IMR-90 (cell line): ENCODE data around the gene PREP. TPM values are rescaled to one million over a fixed set of nuclear protein-coding genes. Genes with fewer than 3 reads are reported as not detected.
A peak's percentile ranks its signal among the peaks of the same experiment; 100 is the strongest.

Experiments used
- ATAC-seq: fragments of 200-7000 bp; cut with Tn5 transposase; 2 replicates; pipeline ENCODE4 v1.9.1; 2020; ENCODE audit warnings: low read depth, mild to moderate bottlenecking, moderate library complexity
- BruUV-seq: library from RNA; stranded (reverse); fragments of 400-500 nt; replicated peaks from 2 replicates; lab custom pipeline; 2021; lab: Mats Ljungman, UMichigan
- CTCF ChIA-PET: fragments of 300-600 bp; formaldehyde crosslinking; extraction: SDS; loops from one replicate; lab custom pipeline; 2021; ENCODE audit warnings: antibody characterized with exemption; lab: Yijun Ruan, JAX
- POLR2A ChIA-PET: fragments of 300-600 bp; sonication (Branson Sonifier 250); formaldehyde crosslinking; loops from one replicate; lab custom pipeline; 2022; ENCODE audit warnings: antibody characterized with exemption; ENCODE audit not compliant: unreplicated experiment; lab: Charles Lee
- DNase-seq: peaks from one replicate; pipeline ENCODE4 v3.0.0; 2013
- H2AFZ ChIP-seq: replicated peaks from 2 replicates; pipeline ENCODE3; 2013; ENCODE audit warnings: low read length, mild to moderate bottlenecking; ENCODE audit not compliant: poor library complexity
- H2AK5ac ChIP-seq: 2 replicates; pipeline ENCODE4 v1.6.1; 2013; ENCODE audit warnings: low read depth, low read length, inconsistent platforms
- H2AK9ac ChIP-seq: replicated peaks from 2 replicates; pipeline ENCODE3; 2013; ENCODE audit warnings: mild to moderate bottlenecking, low read depth, low read length, moderate library complexity; ENCODE audit not compliant: poor library complexity
- H2BK120ac ChIP-seq: 2 replicates; pipeline ENCODE4 v1.6.1; 2013; ENCODE audit warnings: low read depth, low read length, inconsistent platforms
- H2BK15ac ChIP-seq: 3 replicates; pipeline ENCODE4 v1.6.1; 2013; ENCODE audit warnings: low read depth, low read length, inconsistent platforms
- H2BK20ac ChIP-seq: 2 replicates; pipeline ENCODE4 v1.6.1; 2013; ENCODE audit warnings: low read depth, mild to moderate bottlenecking, inconsistent platforms, low read length, moderate library complexity
- H2BK5ac ChIP-seq: 2 replicates; pipeline ENCODE4 v1.6.1; 2013; ENCODE audit warnings: mild to moderate bottlenecking, low read depth, low read length, inconsistent platforms; ENCODE audit not compliant: poor library complexity, severe bottlenecking
- H3K14ac ChIP-seq: replicated peaks from 2 replicates; pipeline ENCODE4 v1.6.1; 2013; ENCODE audit warnings: low read depth, low read length, inconsistent platforms
- H3K18ac ChIP-seq: 2 replicates; pipeline ENCODE4 v1.6.1; 2013; ENCODE audit warnings: low read depth, low read length, control low read depth
- H3K23ac ChIP-seq: 2 replicates; pipeline ENCODE4 v1.6.1; 2013; ENCODE audit warnings: low read depth, low read length, inconsistent platforms
- H3K27ac ChIP-seq: 2 replicates; pipeline ENCODE4 v1.5.1; 2013; ENCODE audit warnings: mild to moderate bottlenecking, control low read depth, low read length; ENCODE audit not compliant: insufficient read depth
- H3K27me3 ChIP-seq: 2 replicates; pipeline ENCODE4 v1.6.1; 2013; ENCODE audit warnings: low read length; ENCODE audit not compliant: control insufficient read depth, insufficient read depth
- H3K36me3 ChIP-seq: 2 replicates; pipeline ENCODE4 v1.6.1; 2013; ENCODE audit warnings: low read length, mixed read lengths; ENCODE audit not compliant: control insufficient read depth, insufficient read depth
- H3K4ac ChIP-seq: 2 replicates; pipeline ENCODE4 v1.6.1; 2013; ENCODE audit warnings: low read depth, low read length, inconsistent platforms
- H3K4me1 ChIP-seq: 2 replicates; pipeline ENCODE4 v1.6.1; 2013; ENCODE audit warnings: low read length, mixed read lengths; ENCODE audit not compliant: control insufficient read depth, insufficient read depth
- H3K4me2 ChIP-seq: 2 replicates; pipeline ENCODE4 v1.6.1; 2013; ENCODE audit warnings: low read depth, mild to moderate bottlenecking, control low read depth, low read length, moderate library complexity
- H3K4me3 ChIP-seq: 2 replicates; pipeline ENCODE4 v1.5.1; 2013; ENCODE audit warnings: low read depth, mild to moderate bottlenecking, control low read depth, low read length, moderate library complexity; ENCODE audit not compliant: insufficient read depth
- H3K56ac ChIP-seq: 2 replicates; pipeline ENCODE4 v1.6.1; 2013; ENCODE audit warnings: low read length, inconsistent platforms; ENCODE audit not compliant: insufficient read depth; ENCODE audit errors: extremely low read depth
- H3K79me1 ChIP-seq, 2 experiments: 2 replicates each; pipeline ENCODE4 v1.6.1; 2013; ENCODE audit warnings: low read length in 2 of 2, inconsistent platforms in 1 of 2, low read depth in 1 of 2
- H3K9ac ChIP-seq: 2 replicates; pipeline ENCODE4 v1.6.1; 2013; ENCODE audit warnings: low read depth, low read length, control low read depth
- H3K9me1 ChIP-seq: 2 replicates; pipeline ENCODE4 v1.6.1; 2013; ENCODE audit warnings: low read length, inconsistent platforms; ENCODE audit not compliant: insufficient read depth
- H3K9me3 ChIP-seq: 2 replicates; pipeline ENCODE4 v1.6.1; 2013; ENCODE audit warnings: low read length; ENCODE audit not compliant: control insufficient read depth, insufficient read depth
- H4K20me1 ChIP-seq: 2 replicates; pipeline ENCODE4 v1.6.1; 2013; ENCODE audit warnings: low read length, inconsistent platforms; ENCODE audit not compliant: insufficient read depth
- H4K5ac ChIP-seq: 2 replicates; pipeline ENCODE4 v1.6.1; 2013; ENCODE audit warnings: mild to moderate bottlenecking, low read depth, low read length, control low read depth
- H4K8ac ChIP-seq, 2 experiments: 2 replicates each; pipeline ENCODE4 v1.6.1; 2013; ENCODE audit warnings: low read depth in 2 of 2, low read length in 2 of 2, control low read depth in 1 of 2, inconsistent platforms in 1 of 2
- H4K91ac ChIP-seq: 2 replicates; pipeline ENCODE4 v1.6.1; 2013; ENCODE audit warnings: low read depth, low read length, inconsistent platforms; ENCODE audit not compliant: insufficient read depth
- BHLHE40 ChIP-seq: fragments of 150-350 bp; IDR thresholded peaks from 2 replicates; pipeline ENCODE4 v1.6.1; 2016; ENCODE audit warnings: mild to moderate bottlenecking, low read depth, low read length
- CEBPB ChIP-seq: IDR thresholded peaks from 2 replicates; pipeline ENCODE4 v1.6.1; 2012; ENCODE audit warnings: low read depth, low read length, improper control_type of control experiment
- CHD1 ChIP-seq: IDR thresholded peaks from 2 replicates; pipeline ENCODE4 v1.6.1; 2012; ENCODE audit warnings: low read depth, low read length, improper control_type of control experiment
- FOS ChIP-seq: fragments of 150-350 bp; IDR thresholded peaks from 2 replicates; pipeline ENCODE4 v1.6.1; 2016; ENCODE audit warnings: low read depth, low read length
- MAFK ChIP-seq: IDR thresholded peaks from 2 replicates; pipeline ENCODE4 v1.6.1; 2012; ENCODE audit warnings: low read depth, low read length, improper control_type of control experiment
- MAZ ChIP-seq: IDR thresholded peaks from 2 replicates; pipeline ENCODE4 v1.6.1; 2012; ENCODE audit warnings: low read depth, mild to moderate bottlenecking, low read length, improper control_type of control experiment, moderate library complexity, borderline replicate concordance
- MXI1 ChIP-seq: IDR thresholded peaks from 2 replicates; pipeline ENCODE4 v1.6.1; 2012; ENCODE audit warnings: low read depth, mild to moderate bottlenecking, low read length, moderate library complexity, borderline replicate concordance
- NFE2L2 ChIP-seq: fragments of 150-350 bp; IDR thresholded peaks from 2 replicates; pipeline ENCODE4 v1.6.1; 2016; ENCODE audit warnings: low read depth, mild to moderate bottlenecking, low read length
- POLR2A ChIP-seq: IDR thresholded peaks from 2 replicates; pipeline ENCODE4 v1.6.1; 2012; ENCODE audit warnings: mild to moderate bottlenecking, low read depth, low read length
- RAD21 ChIP-seq: IDR thresholded peaks from 2 replicates; pipeline ENCODE4 v1.6.1; 2012; ENCODE audit warnings: low read length, improper control_type of control experiment
- RCOR1 ChIP-seq: IDR thresholded peaks from 2 replicates; pipeline ENCODE4 v1.6.1; 2012; ENCODE audit warnings: mild to moderate bottlenecking, low read length, improper control_type of control experiment; ENCODE audit not compliant: insufficient replicate concordance
- RFX5 ChIP-seq: IDR thresholded peaks from 2 replicates; pipeline ENCODE4 v1.8.0; 2012; ENCODE audit warnings: low read depth, mild to moderate bottlenecking, low read length, moderate library complexity
- SMC3 ChIP-seq: fragments of 150-350 bp; IDR thresholded peaks from 2 replicates; pipeline ENCODE4 v1.6.1; 2016; ENCODE audit warnings: low read depth, mild to moderate bottlenecking, antibody characterized with exemption, low read length, moderate library complexity
- WGBS, 2 experiments: methylation state at CpG; one replicate each; pipeline versions ENCODE4 v1.1.5 to v1.1.7; 2013; ENCODE audit warnings: missing lambda C conversion rate in 2 of 2; ENCODE audit not compliant: insufficient read length in 1 of 2; ENCODE audit errors: extremely low coverage in 2 of 2; 5-methylcytosine and 5-hydroxymethylcytosine counted together
- dilution Hi-C: fragments of 300-500 bp; cut with HindIII; formaldehyde crosslinking; loops from one replicate; pipeline ENCODE4 v1.14.3; 2018; ENCODE audit warnings: low sequenced_read_pairs; ENCODE audit not compliant: unreplicated experiment
- in situ Hi-C: fragments of 300-500 bp; cut with MboI; formaldehyde crosslinking; loops from 3 replicates; pipeline ENCODE4 v1.14.3; 2019; ENCODE audit warnings: low sequenced_read_pairs, inconsistent platforms, mixed read lengths
- intact Hi-C: fragments of 100-400 bp; cut with micrococcal nuclease; formaldehyde crosslinking; loops from 2 replicates; pipeline ENCODE4 v1.10.0; 2022
- polyA plus RNA-seq, 3 experiments: library from polyadenylated mRNA; depleted of rRNA; stranded (reverse); fragments of >200 nt; gene quantifications; 2 replicates each; pipeline ENCODE4 v1.2.3, GENCODE V29; 2012; ENCODE audit warnings: low replicate concordance in 1 of 3
- total RNA-seq: library from RNA; depleted of rRNA; stranded (reverse); fragments of >200 nt; gene quantifications from 2 replicates; pipeline ENCODE4 v1.2.3, GENCODE V29; 2012
- TF ChIP-seq, protein P1 (sequence below): fragments of 150-350 bp; IDR thresholded peaks from 2 replicates; pipeline ENCODE4 v1.6.1; 2017; ENCODE audit warnings: mild to moderate bottlenecking, antibody characterized with exemption, low read length, low read depth
- TF ChIP-seq, protein P2 (sequence below): fragments of 150-350 bp; IDR thresholded peaks from 2 replicates; pipeline ENCODE4 v1.6.1; 2016; ENCODE audit warnings: low read depth, mild to moderate bottlenecking, low read length, moderate library complexity, borderline replicate concordance
- TF ChIP-seq, protein P3 (sequence below): conservative IDR thresholded peaks from 2 replicates; pipeline ENCODE4 v1.5.1; 2012; ENCODE audit warnings: mild to moderate bottlenecking, low read depth, low read length, improper control_type of control experiment

The PREP gene
- total and polyA plus RNA-seq, 2 of the 4 experiments (the other 2 are of a cell fraction): 21.0 to 25.7 TPM

DNA sequence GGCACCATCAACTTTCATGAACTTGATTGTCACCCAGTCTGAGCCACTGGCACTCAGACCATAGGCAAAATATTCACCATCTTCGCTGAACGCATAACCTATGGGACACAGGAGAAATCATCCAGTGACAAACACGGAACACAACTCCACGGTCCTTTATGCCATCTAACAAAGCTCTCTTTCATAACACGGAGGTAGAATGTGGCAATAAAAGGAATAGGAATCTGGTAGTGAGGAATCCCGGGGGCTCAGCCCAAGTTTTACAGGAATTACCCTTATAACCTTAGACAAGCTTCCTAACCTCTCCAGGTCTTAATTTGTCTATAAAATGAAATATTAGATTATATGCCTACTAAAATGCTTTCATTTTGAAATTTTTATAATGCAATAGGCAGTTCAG is 29.4 kb downstream of the PREP start:
- no peak overlapping the region for H4K91ac ChIP-seq
- ChIA-PET CTCF (interaction anchor here (0.8 to 1.5 kb wide), 2 partner anchors 12 to 286 kb away, joined by 3 to 4 read pairs; no protein-coding TSS in a partner anchor), POLR2A (no interaction called here)
- no peak overlapping the region for H4K5ac ChIP-seq
- no peak overlapping the region for H2BK5ac ChIP-seq
- H3K9me3 ChIP-seq: no peaks in the 10 kb centered on the region
- no peak overlapping the region for H4K8ac ChIP-seq
- no peak overlapping the region for H3K18ac ChIP-seq
- in situ Hi-C loops: no loop called here
- H3K4ac ChIP-seq: no peak overlapping the region
- no peak for ATAC-seq
- H3K27ac ChIP-seq: no peak overlapping the region
- no peak overlapping the region; the same call in 1 of the 2 replicates for H2BK120ac ChIP-seq
- no peak overlapping the region for H3K56ac ChIP-seq
- no peak overlapping the region for H3K23ac ChIP-seq
- no peak overlapping the region for H3K14ac ChIP-seq
- no peaks in the 10 kb centered on the region for H4K20me1 ChIP-seq
- no peak overlapping the region for H2BK15ac ChIP-seq
- H3K4me1 ChIP-seq: no peaks in the 10 kb centered on the region
- H2AFZ ChIP-seq: no peak overlapping the region
- no peak overlapping the region for H2AK5ac ChIP-seq
- dilution Hi-C loops: no loop called here
- peaks cover 21% of the 10 kb centered on the region for H3K36me3 ChIP-seq
- BruUV-seq: no TSS peak
- no peak overlapping the region for H3K9ac ChIP-seq
- TF ChIP-seq CEBPB (no peak), RAD21 (no peak), MAZ (no peak), MXI1 (no peak), SMC3 (no peak), NFE2L2 (no peak), FOS (no peak), RFX5 (no peak), MAFK (no peak), POLR2A (no peak), RCOR1 (no peak), BHLHE40 (no peak), CHD1 (no peak)
- TF ChIP-seq, protein P1, sequence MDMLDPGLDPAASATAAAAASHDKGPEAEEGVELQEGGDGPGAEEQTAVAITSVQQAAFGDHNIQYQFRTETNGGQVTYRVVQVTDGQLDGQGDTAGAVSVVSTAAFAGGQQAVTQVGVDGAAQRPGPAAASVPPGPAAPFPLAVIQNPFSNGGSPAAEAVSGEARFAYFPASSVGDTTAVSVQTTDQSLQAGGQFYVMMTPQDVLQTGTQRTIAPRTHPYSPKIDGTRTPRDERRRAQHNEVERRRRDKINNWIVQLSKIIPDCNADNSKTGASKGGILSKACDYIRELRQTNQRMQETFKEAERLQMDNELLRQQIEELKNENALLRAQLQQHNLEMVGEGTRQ: no peak
- TF ChIP-seq, protein P2, sequence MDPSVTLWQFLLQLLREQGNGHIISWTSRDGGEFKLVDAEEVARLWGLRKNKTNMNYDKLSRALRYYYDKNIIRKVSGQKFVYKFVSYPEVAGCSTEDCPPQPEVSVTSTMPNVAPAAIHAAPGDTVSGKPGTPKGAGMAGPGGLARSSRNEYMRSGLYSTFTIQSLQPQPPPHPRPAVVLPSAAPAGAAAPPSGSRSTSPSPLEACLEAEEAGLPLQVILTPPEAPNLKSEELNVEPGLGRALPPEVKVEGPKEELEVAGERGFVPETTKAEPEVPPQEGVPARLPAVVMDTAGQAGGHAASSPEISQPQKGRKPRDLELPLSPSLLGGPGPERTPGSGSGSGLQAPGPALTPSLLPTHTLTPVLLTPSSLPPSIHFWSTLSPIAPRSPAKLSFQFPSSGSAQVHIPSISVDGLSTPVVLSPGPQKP: no peak
- TF ChIP-seq, protein P3, sequence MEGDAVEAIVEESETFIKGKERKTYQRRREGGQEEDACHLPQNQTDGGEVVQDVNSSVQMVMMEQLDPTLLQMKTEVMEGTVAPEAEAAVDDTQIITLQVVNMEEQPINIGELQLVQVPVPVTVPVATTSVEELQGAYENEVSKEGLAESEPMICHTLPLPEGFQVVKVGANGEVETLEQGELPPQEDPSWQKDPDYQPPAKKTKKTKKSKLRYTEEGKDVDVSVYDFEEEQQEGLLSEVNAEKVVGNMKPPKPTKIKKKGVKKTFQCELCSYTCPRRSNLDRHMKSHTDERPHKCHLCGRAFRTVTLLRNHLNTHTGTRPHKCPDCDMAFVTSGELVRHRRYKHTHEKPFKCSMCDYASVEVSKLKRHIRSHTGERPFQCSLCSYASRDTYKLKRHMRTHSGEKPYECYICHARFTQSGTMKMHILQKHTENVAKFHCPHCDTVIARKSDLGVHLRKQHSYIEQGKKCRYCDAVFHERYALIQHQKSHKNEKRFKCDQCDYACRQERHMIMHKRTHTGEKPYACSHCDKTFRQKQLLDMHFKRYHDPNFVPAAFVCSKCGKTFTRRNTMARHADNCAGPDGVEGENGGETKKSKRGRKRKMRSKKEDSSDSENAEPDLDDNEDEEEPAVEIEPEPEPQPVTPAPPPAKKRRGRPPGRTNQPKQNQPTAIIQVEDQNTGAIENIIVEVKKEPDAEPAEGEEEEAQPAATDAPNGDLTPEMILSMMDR: no peak
- no peak for DNase-seq
- H2AK9ac ChIP-seq: peak overlapping the region; percentile 51
- WGBS, 2 experiments: no CpG with 5 or more reads among the region's 6 CpGs
- no peaks in the 10 kb centered on the region for H3K27me3 ChIP-seq
- H3K4me3 ChIP-seq: no peak overlapping the region
- 0 out of 2 replicates have a peak overlapping the region, but pooled peaks have one; percentile 42 for H2BK20ac ChIP-seq
- H3K9me1 ChIP-seq: peaks cover 3% of the 10 kb centered on the region; the same call in 1 of the 2 replicates
- H3K4me2 ChIP-seq: no peak overlapping the region
- peaks cover 7 to 14% of the 10 kb centered on the region in 2 experiments; a peak in 3 of 4 replicates for H3K79me1 ChIP-seq
- intact Hi-C loops: no loop called here
